ENCODE measurements around the gene DDX52.
A peak's percentile ranks its signal among the peaks of the same experiment; 100 is the strongest.

DNA sequence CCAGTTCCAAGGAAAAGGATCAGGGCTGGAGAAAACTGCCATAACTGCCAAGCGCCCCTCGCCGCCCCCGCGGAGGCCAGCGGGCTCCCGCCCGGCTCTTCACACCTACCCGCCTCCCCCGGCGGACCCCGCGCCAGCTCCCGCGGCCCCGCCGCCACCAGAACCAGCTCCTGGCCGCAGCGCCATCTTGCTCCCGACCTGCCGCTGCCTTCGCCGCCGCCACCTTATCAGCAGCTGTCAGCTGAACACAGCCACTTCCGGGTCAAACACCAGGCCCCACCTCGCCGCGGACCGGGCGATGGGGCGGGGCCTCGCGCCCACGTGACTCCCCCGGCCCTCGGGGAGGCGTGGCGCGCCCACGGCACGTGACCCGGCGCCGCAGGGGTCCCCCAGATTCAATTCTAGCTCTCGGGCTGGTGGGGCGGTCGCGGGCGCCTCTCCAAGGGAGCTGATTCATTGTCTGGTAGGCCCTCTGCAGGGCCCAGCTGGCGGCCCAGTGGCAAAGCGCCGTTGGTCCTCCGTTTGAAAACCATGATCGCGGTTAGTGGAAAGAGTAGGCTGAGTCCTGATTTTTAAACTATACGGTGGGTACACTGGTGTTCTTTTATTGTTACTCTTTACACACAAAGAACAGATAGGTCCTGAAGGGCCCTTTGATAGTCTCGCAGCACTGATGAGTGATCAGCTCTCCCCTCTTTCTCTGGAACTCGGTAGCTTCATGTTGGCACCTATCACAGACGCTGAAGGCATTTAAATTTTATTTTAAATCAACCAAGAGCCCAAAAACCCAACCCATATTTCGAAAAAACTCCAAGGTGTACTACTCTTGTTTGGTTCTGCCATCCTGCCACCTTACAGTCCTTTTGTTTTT is 33.8 kb downstream of the DDX52 start, which contains the start of gene SYNRG:
- peak in 3 of 5 experiments; percentile 8 to 45 (median 14) for TF ChIP-seq CTCF (IDR thresholded peaks at IDR 0.05 in 4 of 5, conservative IDR thresholded peaks at IDR 0.05 in 1 of 5)
- peak; percentile 79 to 84 for TF ChIP-seq POLR2A (IDR thresholded peaks at IDR 0.05)

Data from gastrocnemius medialis (tissue), 4 donors.